ENCODE measurements around the gene C20orf144. TPM values are rescaled to one million over a fixed set of nuclear protein-coding genes. Genes with fewer than 3 reads are reported as not detected.

Gene C20orf144
- total and polyA plus RNA-seq, 9 of the 15 experiments (the other 6 are each of a cell fraction or from before 2014, with no cell fraction given): 0.04 to 0.23 (median 0.11) TPM; not detected in 2

GRCh38 chr20:33709905-33710541 lies 47.9 kb downstream of the C20orf144 start (continued):
- TF ChIP-seq E4F1 (CRISPR knock-in tag; IDR thresholded peaks at IDR 0.05; ENCODE audit: borderline replicate concordance) (no peak), ZBED1 (IDR thresholded peaks at IDR 0.05) (no peak), GMEB1 (CRISPR knock-in tag; IDR thresholded peaks at IDR 0.05) (no peak), HNRNPUL1 (IDR thresholded peaks at IDR 0.05; ENCODE audit: low read length) (no peak), ZNF586 (CRISPR knock-in tag; conservative IDR thresholded peaks at IDR 0.05) (no peak), IFI16 (CRISPR knock-in tag; IDR thresholded peaks at IDR 0.05) (no peak), SRSF1 (IDR thresholded peaks at IDR 0.05; ENCODE audit: low read depth, low read length) (no peak), ZNF41 (CRISPR knock-in tag; conservative IDR thresholded peaks at IDR 0.05) (no peak), EGR1 (conservative IDR thresholded peaks at IDR 0.05) (peak; percentile 84), NFIC (IDR thresholded peaks at IDR 0.05) (peak; percentile 41; the same call in 1 of the 2 replicates), CBX8 (IDR thresholded peaks at IDR 0.05; ENCODE audit: borderline replicate concordance, extremely low read depth, low read depth, low read length, poor library complexity, severe bottlenecking) (no peak), GTF2E2 (tag; IDR thresholded peaks at IDR 0.05) (no peak), SMARCA4 (IDR thresholded peaks at IDR 0.05) (peak; percentile 23; the same call in 1 of the 2 replicates), ZNF695 (CRISPR knock-in tag; IDR thresholded peaks at IDR 0.05) (no peak), MNT (conservative IDR thresholded peaks at IDR 0.05) (peak in 1 of 2 experiments; percentile 23; a peak in 2 of 4 replicates), IRF2 (CRISPR knock-in tag; IDR thresholded peaks at IDR 0.05) (no peak), NR2C1 (IDR thresholded peaks at IDR 0.05) (no peak), NR2C1 (tag; IDR thresholded peaks at IDR 0.05) (no peak), ZNF23 (CRISPR knock-in tag; IDR thresholded peaks at IDR 0.05) (no peak), ASH1L (IDR thresholded peaks at IDR 0.05; ENCODE audit: borderline replicate concordance, low read depth, partially characterized antibody) (no peak)
- TF ChIP-seq, protein P1, sequence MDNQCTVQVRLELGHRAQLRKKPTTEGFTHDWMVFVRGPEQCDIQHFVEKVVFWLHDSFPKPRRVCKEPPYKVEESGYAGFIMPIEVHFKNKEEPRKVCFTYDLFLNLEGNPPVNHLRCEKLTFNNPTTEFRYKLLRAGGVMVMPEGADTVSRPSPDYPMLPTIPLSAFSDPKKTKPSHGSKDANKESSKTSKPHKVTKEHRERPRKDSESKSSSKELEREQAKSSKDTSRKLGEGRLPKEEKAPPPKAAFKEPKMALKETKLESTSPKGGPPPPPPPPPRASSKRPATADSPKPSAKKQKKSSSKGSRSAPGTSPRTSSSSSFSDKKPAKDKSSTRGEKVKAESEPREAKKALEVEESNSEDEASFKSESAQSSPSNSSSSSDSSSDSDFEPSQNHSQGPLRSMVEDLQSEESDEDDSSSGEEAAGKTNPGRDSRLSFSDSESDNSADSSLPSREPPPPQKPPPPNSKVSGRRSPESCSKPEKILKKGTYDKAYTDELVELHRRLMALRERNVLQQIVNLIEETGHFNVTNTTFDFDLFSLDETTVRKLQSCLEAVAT (IDR thresholded peaks at IDR 0.05): peak in 1 of 2 experiments; percentile 25; a peak in 1 of 4 replicates
- TF ChIP-seq, protein P2, sequence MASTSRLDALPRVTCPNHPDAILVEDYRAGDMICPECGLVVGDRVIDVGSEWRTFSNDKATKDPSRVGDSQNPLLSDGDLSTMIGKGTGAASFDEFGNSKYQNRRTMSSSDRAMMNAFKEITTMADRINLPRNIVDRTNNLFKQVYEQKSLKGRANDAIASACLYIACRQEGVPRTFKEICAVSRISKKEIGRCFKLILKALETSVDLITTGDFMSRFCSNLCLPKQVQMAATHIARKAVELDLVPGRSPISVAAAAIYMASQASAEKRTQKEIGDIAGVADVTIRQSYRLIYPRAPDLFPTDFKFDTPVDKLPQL (IDR thresholded peaks at IDR 0.05; ENCODE audit: extremely low read depth, insufficient read length): no peak

Data from K562 (cell line).